ENCODE measurements around the gene JMJD4.

The JMJD4 gene

DNA sequence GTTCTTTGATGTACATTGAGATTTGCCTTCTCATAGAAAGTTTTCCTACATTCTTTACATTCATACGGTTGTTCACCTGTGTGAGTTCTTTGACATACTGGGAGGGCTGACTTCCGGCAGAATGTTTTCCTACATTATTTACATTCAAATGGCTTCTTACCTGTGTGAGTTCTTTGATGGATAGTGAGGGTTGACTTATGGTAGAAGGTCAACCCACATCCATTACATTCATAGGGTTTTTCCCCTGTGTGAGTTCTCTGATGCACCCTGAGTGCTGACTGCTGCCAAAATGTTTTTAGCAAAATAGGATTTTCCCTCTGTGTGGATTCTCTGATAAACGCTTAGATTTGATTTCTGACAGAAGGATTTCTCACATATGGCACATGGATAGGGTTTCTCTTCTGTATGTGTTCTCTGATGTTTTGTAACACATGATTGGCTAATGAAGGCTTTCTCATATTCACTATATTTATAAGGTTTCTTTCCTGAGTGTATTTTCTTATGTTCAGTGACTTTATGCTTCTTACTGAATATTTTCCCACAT lies 37.7 kb downstream of the JMJD4 start:
- Histone ChIP-seq H3K4me1 (ENCODE audit: control insufficient read depth in 1 of 2, insufficient read depth in 2 of 2, low read length in 2 of 2) (no peaks in the 10 kb centered on the region), H3K27ac (ENCODE audit: low read depth, low read length) (no peak overlapping the region), H3K36me3 (ENCODE audit: control insufficient read depth in 1 of 2, insufficient read depth in 2 of 2, low read length in 2 of 2) (no peaks in the 10 kb centered on the region), H3K9ac (ENCODE audit: low read depth in 1 of 2, low read length in 2 of 2) (no peak overlapping the region), H3K9me3 (ENCODE audit: control insufficient read depth in 1 of 2, low read length in 2 of 2) (peaks cover 25 to 35% of the 10 kb centered on the region in 2 donors), H3K4me3 (ENCODE audit: low read depth in 1 of 2, low read length in 2 of 2) (no peak overlapping the region), H3K27me3 (ENCODE audit: control insufficient read depth in 1 of 2, insufficient read depth in 2 of 2, low read length in 2 of 2) (no peaks in the 10 kb centered on the region)

DNA sequence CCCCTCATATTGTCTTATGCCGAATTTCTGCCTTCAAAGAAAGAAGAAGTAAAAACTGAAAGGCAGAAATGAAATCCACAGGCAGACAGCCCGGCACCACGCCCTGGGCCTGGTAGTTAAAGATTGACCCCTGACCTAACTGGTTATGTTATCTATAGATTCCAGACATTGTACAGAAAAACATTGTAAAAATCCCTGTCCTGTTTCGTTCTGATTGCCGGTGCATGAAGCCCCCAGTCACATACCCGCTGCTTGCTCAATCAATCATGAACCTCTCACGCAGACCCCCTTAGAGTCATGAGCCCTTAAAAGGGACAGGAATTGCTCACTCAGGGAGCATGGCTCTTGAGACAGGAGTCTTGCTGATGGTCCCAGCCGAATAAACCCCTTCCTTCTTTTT lies 49.3 kb downstream of the JMJD4 start:
- Histone ChIP-seq H3K4me3 (ENCODE audit: low read depth in 1 of 2, low read length in 2 of 2) (no peak overlapping the region), H3K9me3 (ENCODE audit: control insufficient read depth in 1 of 2, low read length in 2 of 2) (peaks cover 20 to 40% of the 10 kb centered on the region in 2 donors), H3K27me3 (ENCODE audit: control insufficient read depth in 1 of 2, insufficient read depth in 2 of 2, low read length in 2 of 2) (no peaks in the 10 kb centered on the region), H3K9ac (ENCODE audit: low read depth in 1 of 2, low read length in 2 of 2) (no peak overlapping the region), H3K36me3 (ENCODE audit: control insufficient read depth in 1 of 2, insufficient read depth in 2 of 2, low read length in 2 of 2) (no peaks in the 10 kb centered on the region), H3K27ac (ENCODE audit: low read depth, low read length) (no peak overlapping the region), H3K4me1 (ENCODE audit: control insufficient read depth in 1 of 2, insufficient read depth in 2 of 2, low read length in 2 of 2) (no peaks in the 10 kb centered on the region)
